Peyer's patch (tissue), 4 donors: Measurements from ENCODE around the gene DCBLD2. TPM values are rescaled to one million over a fixed set of nuclear protein-coding genes. Genes with fewer than 3 reads are reported as not detected.
"Not testable (repeated sequence)": the region's sequence is repeated elsewhere in the genome, so short reads cannot be mapped to it uniquely, and the experiment has no call there.

Experiments used
- DNase-seq, 3 donors: peaks; one replicate each; pipeline ENCODE4 v3.0.0-alpha.2; 2017 to 2019
- H3K27ac ChIP-seq, 4 donors: fragments of 200-600 bp; sonication (generic); one replicate each; pipeline ENCODE4 v1.5.1; 2016 to 2019
- H3K27me3 ChIP-seq, 2 donors: fragments of 200-600 bp; sonication (generic); one replicate each; pipeline ENCODE4 v1.5.1; 2019
- H3K36me3 ChIP-seq, 3 donors: fragments of 200-600 bp; sonication (generic); one replicate each; pipeline ENCODE4 v1.5.1; 2016 to 2019
- H3K4me1 ChIP-seq, 4 donors: fragments of 200-600 bp; sonication (generic); one replicate each; pipeline ENCODE4 v1.5.1; 2016 to 2019
- H3K4me3 ChIP-seq, 4 donors: fragments of 200-600 bp; sonication (generic); 1 replicate in 3 of 4; 2 replicates in 1 of 4; pipeline ENCODE4 v1.5.1; 2016 to 2019; ENCODE audit warnings: mild to moderate bottlenecking in 1 of 4
- H3K9me3 ChIP-seq, 4 donors: fragments of 200-600 bp; sonication (generic); one replicate each; pipeline ENCODE4 v1.5.1; 2016 to 2019; ENCODE audit warnings: mild to moderate bottlenecking in 1 of 4
- POLR2A ChIP-seq, 2 donors: fragments of 450-650 bp; IDR thresholded peaks; one replicate each; pipeline ENCODE4 v1.5.1; 2017; ENCODE audit warnings: antibody characterized with exemption in 2 of 2, mild to moderate bottlenecking in 2 of 2, moderate library complexity in 2 of 2
- total RNA-seq, 4 donors: library from RNA; depleted of rRNA; stranded (reverse); fragments of >200 nt; gene quantifications; one replicate each; pipeline ENCODE4 v1.1.0, GENCODE V29; 2016
- TF ChIP-seq, protein P1 (sequence below), 6 experiments: fragments of 450-650 bp in 4 of 6; fragments of 200-600 bp in 2 of 6; sonication (generic) in 1 of 6; IDR thresholded peaks; one replicate each; pipeline ENCODE4 v1.5.1; 2017 to 2019; ENCODE audit warnings: antibody characterized with exemption in 6 of 6, mild to moderate bottlenecking in 3 of 6, moderate library complexity in 1 of 6

The DCBLD2 gene
- total RNA-seq, 4 donors from 2014 or later: 4.8 to 9.1 (median 7.0) TPM

DNA sequence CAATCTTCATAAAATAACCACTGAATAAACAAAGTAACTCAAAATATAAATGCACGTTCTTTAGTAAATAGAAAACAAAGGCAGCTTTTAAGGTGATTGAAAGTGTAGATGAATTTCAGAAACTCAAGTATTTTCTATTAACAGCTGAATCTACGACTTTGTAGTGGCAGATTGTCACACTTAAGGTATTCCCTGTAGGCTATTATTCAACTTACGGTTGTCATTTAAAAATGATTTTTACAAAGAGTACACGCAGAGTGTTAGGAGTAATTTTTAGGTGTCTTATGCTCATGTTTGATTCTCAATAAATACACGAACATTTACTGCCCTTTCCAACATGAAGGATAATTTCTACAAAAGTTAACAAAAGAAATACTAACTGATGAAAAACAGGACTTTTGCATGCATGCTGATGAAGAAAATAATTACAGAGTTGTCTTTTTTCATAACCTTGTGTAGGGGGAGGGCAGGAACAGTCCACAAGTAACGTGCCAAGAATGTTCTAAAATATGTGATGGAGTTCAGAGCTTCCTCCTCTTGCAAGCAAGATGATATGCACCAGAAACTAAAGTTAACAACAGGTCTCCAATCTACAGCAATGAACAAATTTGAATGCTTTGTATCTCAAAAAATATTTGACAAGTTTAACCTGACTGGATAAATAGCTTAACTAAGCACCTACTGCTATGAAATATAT lies 16.7 kb downstream of the DCBLD2 start:
- DNase-seq: no peak
- TF ChIP-seq POLR2A (IDR thresholded peaks at IDR 0.05): no peak
- TF ChIP-seq, protein P1, sequence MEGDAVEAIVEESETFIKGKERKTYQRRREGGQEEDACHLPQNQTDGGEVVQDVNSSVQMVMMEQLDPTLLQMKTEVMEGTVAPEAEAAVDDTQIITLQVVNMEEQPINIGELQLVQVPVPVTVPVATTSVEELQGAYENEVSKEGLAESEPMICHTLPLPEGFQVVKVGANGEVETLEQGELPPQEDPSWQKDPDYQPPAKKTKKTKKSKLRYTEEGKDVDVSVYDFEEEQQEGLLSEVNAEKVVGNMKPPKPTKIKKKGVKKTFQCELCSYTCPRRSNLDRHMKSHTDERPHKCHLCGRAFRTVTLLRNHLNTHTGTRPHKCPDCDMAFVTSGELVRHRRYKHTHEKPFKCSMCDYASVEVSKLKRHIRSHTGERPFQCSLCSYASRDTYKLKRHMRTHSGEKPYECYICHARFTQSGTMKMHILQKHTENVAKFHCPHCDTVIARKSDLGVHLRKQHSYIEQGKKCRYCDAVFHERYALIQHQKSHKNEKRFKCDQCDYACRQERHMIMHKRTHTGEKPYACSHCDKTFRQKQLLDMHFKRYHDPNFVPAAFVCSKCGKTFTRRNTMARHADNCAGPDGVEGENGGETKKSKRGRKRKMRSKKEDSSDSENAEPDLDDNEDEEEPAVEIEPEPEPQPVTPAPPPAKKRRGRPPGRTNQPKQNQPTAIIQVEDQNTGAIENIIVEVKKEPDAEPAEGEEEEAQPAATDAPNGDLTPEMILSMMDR (IDR thresholded peaks at IDR 0.05): no peak
- no peaks in the 10 kb centered on the region for H3K36me3 ChIP-seq
- no peak overlapping the region for H3K27ac ChIP-seq
- H3K9me3 ChIP-seq: no peaks in the 10 kb centered on the region
- no peaks in the 10 kb centered on the region for H3K4me1 ChIP-seq
- no peaks in the 10 kb centered on the region for H3K27me3 ChIP-seq
- H3K4me3 ChIP-seq: no peak overlapping the region

DNA sequence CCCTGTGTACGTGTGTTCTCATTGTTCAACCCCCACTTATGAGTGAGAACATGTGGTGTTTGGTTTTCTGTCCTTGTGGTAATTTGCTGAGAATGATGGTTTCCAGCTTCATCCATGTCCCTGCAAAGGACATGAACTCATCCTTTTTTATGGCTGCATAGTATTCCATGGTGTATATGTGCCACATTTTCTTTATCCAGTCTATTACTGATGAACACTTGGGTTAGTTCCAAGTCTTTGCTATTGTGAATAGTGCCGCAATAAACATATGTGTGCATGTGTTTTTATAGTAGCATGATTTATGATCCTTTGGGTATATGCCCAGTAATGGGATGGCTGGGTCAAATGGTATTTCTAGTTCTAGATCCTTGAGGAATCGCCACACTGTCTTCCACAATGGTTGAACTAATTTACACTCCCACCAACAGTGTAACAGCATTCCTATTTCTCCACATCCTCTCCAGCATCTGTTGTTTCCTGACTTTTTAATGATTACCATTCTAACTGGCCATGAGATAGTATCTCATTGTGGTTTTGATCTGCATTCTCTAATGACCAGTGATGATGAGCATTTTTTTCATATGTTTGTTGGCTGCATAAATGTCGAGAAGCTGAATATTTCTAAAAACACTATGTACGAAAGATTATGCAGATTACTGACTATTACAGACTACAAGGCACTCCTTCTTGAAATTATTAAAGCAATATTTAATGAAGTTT lies 18.7 kb downstream of the DCBLD2 start:
- H3K4me3 ChIP-seq, H3K27ac ChIP-seq, H3K4me1 ChIP-seq, H3K9me3 ChIP-seq, H3K36me3 ChIP-seq, H3K27me3 ChIP-seq, DNase-seq: not testable (repeated sequence)

- Histone ChIP-seq H3K4me3 (no peak overlapping the region), H3K36me3 (no peaks in the 10 kb centered on the region), H3K9me3 (no peaks in the 10 kb centered on the region), H3K27ac (no peak overlapping the region), H3K4me1 (no peaks in the 10 kb centered on the region), H3K27me3 (no peaks in the 10 kb centered on the region)
- TF ChIP-seq, protein P1 (IDR thresholded peaks at IDR 0.05): no peak
- no peak for TF ChIP-seq POLR2A (IDR thresholded peaks at IDR 0.05)
- DNase-seq: no peak
These were observed 24.4 kb downstream of the DCBLD2 start for GRCh38 chr3:98877132-98877531.

- Histone ChIP-seq H3K4me1 (no peaks in the 10 kb centered on the region), H3K36me3 (no peaks in the 10 kb centered on the region), H3K27ac (no peak overlapping the region), H3K4me3 (no peak overlapping the region), H3K9me3 (no peaks in the 10 kb centered on the region), H3K27me3 (no peaks in the 10 kb centered on the region)
- no peak for DNase-seq
- no peak for TF ChIP-seq POLR2A (IDR thresholded peaks at IDR 0.05)
- TF ChIP-seq, protein P1 (IDR thresholded peaks at IDR 0.05): no peak
These were observed 26.0 kb downstream of the DCBLD2 start for GRCh38 chr3:98875535-98875934.

GRCh38 chr3:98874602-98875249 lies 26.8 kb downstream of the DCBLD2 start:
- no peak for DNase-seq
- no peaks in the 10 kb centered on the region for H3K9me3 ChIP-seq
- H3K27ac ChIP-seq: no peak overlapping the region
- no peaks in the 10 kb centered on the region for H3K36me3 ChIP-seq
- TF ChIP-seq POLR2A (IDR thresholded peaks at IDR 0.05): no peak
- TF ChIP-seq, protein P1 (IDR thresholded peaks at IDR 0.05): no peak
- H3K27me3 ChIP-seq: no peaks in the 10 kb centered on the region
- no peak overlapping the region for H3K4me3 ChIP-seq
- H3K4me1 ChIP-seq: no peaks in the 10 kb centered on the region

DNA sequence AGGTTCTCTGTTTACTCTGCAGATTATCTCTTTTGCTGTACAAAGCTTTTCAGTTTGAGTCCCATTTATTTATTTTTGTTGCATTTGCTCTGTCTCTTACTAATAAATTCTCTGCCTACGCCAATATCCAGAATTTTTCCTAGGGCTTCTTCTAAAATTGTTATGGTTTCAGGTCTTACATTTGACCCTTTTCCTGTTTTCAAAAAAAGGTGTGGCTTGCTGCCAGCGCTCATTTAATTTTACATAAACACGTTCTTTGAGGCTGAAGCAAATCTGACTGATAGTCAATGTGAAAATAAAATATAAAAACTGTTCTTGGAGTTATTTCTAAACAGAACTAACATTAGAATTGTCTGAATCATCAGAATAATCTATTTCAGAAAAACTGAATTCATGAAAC lies 32.1 kb downstream of the DCBLD2 start:
- Histone ChIP-seq H3K9me3 (no peaks in the 10 kb centered on the region), H3K27me3 (no peaks in the 10 kb centered on the region), H3K27ac (no peak overlapping the region), H3K4me1 (no peaks in the 10 kb centered on the region), H3K4me3 (no peak overlapping the region), H3K36me3 (no peaks in the 10 kb centered on the region)
- TF ChIP-seq POLR2A (IDR thresholded peaks at IDR 0.05): no peak
- TF ChIP-seq, protein P1 (IDR thresholded peaks at IDR 0.05): no peak
- no peak for DNase-seq

- not testable (repeated sequence) for H3K4me1 ChIP-seq, H3K4me3 ChIP-seq, DNase-seq, H3K9me3 ChIP-seq, H3K27me3 ChIP-seq, H3K27ac ChIP-seq, H3K36me3 ChIP-seq
These were observed 43.5 kb downstream of the DCBLD2 start for GRCh38 chr3:98857971-98858370.

GRCh38 chr3:98857258-98857657 lies 44.2 kb downstream of the DCBLD2 start:
- H3K36me3 ChIP-seq, H3K27ac ChIP-seq, H3K4me1 ChIP-seq, H3K4me3 ChIP-seq, DNase-seq, H3K27me3 ChIP-seq, H3K9me3 ChIP-seq: not testable (repeated sequence)
